GM10266 (cell line): ENCODE data around the gene HSPA8.
"Not testable (repeated sequence)": the region's sequence is repeated elsewhere in the genome, so short reads cannot be mapped to it uniquely, and the experiment has no call there.

Source experiments
- DNase-seq: peaks from one replicate; pipeline ENCODE4 v3.0.0; 2012; ENCODE audit errors: extremely low spot score
- CTCF ChIP-seq: IDR thresholded peaks from 2 replicates; pipeline ENCODE4 v1.5.1; 2012; ENCODE audit warnings: mild to moderate bottlenecking, low read depth; ENCODE audit not compliant: control insufficient read depth, insufficient read depth; ENCODE audit errors: missing control alignments

Gene HSPA8

DNA sequence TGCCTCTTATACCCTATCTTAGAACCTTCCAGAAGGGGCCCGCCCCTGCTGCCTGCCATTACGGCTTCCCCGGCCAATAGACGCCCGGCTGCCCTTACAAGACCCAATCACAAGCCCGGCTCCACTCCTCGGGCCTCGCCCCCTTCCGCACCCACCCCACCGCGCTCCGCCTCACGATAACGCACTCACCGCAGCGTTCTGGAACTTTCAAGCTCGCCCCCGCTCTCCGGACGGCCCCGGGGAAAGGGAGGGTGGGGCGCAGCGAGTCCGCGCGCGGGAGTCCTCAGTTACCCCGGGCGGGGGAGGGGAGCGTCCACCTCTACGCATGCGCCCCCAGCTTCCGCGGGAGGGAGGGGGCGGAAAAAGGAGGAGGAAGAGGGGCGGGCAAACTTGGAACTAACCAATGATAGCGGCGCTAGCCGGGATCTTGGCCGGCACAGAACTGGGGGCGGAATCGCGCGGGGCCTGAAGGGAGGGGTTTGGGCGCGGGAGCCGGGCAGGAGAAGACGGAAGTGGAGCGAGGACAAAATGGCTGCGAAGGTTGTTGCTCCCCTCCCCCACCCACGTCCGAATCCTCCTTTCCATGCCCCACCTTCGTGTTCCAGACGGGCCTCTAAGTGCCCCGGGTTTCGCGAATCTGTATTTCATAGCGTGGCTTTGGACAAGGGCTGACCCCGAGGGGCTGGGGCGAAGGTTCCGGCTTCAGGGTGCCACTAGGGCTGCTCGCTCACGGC is 389 bp upstream of the HSPA8 start:
- DNase-seq: peak; percentile 91

DNA sequence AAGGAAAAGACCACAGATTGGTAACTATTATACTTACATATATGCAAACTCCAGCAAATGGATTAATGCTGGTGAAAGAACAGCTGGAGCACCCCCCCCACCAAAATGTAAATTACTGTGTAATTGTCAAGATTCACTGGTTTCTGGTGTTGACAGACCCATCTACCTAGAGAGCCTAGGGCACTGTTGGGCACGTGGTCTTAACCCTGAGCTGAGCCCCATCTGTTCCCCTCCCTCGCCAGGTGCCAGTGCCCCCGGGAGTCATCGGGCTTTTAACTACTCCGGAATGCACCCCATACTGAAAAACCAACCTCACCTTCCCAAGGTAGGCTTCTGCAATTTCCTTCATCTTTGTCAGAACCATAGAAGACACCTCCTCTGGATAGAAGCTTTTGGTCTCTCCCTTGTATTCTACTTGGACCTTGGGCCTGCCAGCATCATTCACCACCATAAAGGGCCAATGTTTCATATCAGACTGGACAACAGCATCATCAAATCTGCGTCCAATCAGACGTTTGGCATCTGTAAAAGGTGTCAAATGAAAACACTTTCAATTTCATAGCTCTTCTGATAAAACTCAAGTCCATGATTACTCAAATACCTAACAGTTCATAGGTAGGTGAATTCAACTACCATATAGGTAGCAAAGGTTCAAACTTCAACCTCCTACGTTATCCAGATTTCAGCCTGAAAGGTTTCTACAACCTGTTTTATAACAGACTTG is 1.5 kb downstream of the HSPA8 start:
- no peak for TF ChIP-seq CTCF
- DNase-seq: no peak

More for the DNA sequence above, 389 bp upstream of the HSPA8 start:
- TF ChIP-seq CTCF: no peak

DNA sequence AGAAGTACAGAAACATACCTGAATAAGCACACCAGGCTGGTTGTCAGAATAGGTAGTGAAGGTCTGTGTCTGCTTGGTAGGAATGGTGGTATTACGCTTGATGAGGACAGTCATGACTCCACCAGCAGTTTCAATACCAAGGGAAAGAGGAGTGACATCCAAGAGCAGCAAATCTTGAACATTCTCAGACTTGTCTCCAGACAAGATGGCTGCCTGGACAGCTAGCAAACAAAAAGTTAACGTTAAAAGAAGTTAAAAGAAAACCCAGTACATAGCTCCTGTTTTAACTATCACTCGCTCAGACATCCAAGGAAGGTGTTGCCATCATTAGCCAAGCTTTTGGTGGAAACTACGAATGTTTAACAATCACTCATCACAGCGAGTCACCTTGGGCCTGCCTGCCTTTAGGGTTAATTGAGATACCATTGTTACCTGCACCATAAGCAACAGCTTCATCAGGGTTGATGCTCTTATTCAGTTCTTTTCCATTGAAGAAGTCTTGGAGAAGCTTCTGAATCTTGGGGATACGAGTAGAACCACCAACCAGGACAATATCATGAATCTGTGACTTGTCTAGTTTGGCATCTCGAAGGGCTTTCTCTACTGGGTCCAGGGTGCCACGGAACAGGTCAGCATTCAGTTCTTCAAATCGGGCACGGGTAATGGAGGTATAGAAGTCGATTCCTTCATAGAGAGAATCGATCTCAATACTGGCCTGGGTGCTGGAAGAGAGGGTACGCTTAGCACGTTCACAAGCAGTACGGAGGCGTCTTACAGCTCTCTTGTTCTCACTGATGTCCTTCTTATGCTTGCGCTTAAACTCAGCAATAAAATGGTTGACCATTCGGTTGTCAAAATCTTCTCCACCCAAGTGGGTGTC is 2.7 kb downstream of the HSPA8 start:
- DNase-seq: not testable (repeated sequence)

- no peak for DNase-seq
- TF ChIP-seq CTCF: no peak
Observed at GRCh38 chr11:123057661-123058305, 4.2 kb downstream of the HSPA8 start.

- DNase-seq: no peak
- no peak for TF ChIP-seq CTCF
Observed at GRCh38 chr11:123056835-123057491, 5.0 kb downstream of the HSPA8 start.

- no peak for DNase-seq
- no peak for TF ChIP-seq CTCF
Observed at GRCh38 chr11:123055191-123055901, 6.6 kb downstream of the HSPA8 start.
